ENCODE data around the gene VAMP8. TPM values are rescaled to one million over a fixed set of nuclear protein-coding genes. Genes with fewer than 3 reads are reported as not detected.
"Not testable (repeated sequence)": the region's sequence is repeated elsewhere in the genome, so short reads cannot be mapped to it uniquely, and the experiment has no call there.

VAMP8 gene
- total and polyA plus RNA-seq, 2 donors: 14.8 to 89.9 TPM

DNA sequence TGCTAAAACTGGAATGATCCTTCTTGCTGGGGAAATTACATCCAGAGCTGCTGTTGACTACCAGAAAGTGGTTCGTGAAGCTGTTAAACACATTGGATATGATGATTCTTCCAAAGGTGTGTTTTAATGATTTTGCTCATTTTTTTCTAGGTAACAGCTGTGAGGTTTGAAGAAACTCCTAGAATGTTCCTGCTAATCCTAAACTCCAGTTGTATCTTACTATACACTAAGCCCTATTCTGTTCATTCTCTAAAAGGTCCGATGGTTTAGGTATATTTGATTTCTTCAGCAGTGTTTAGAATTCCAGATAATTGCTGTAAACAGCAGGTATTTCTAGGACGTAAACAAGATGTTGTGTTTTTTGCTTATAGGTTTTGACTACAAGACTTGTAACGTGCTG is 36.1 kb upstream of the VAMP8 start:
- H3K36me3 ChIP-seq (ENCODE audit: insufficient read depth): no peaks in the 10 kb centered on the region
- H3K27ac ChIP-seq (ENCODE audit: low read depth): no peak overlapping the region
- H3K4me1 ChIP-seq (ENCODE audit: insufficient read depth): no peaks in the 10 kb centered on the region
- peak overlapping the region; percentile 70 for H3K4me3 ChIP-seq (ENCODE audit: low read depth, low read length)
- 31% methylated on average over 4 of the region's 4 CpGs for WGBS
- DNase-seq (ENCODE audit: extremely low spot score): no peak

GRCh38 chr2:85541753-85542457 is 35.5 kb upstream of the VAMP8 start:
- DNase-seq (ENCODE audit: extremely low spot score): no peak
- WGBS: 48% methylated on average over 5 of the region's 5 CpGs
- Histone ChIP-seq H3K4me1 (ENCODE audit: insufficient read depth) (no peaks in the 10 kb centered on the region), H3K27ac (ENCODE audit: low read depth) (no peak overlapping the region), H3K36me3 (ENCODE audit: insufficient read depth) (no peaks in the 10 kb centered on the region), H3K4me3 (ENCODE audit: low read depth, low read length) (peak overlapping the region; percentile 70)

GRCh38 chr2:85542777-85543176 is 34.6 kb upstream of the VAMP8 start:
- no peaks in the 10 kb centered on the region for H3K36me3 ChIP-seq (ENCODE audit: insufficient read depth)
- no peak for DNase-seq (ENCODE audit: extremely low spot score)
- WGBS: 82% methylated on average over 4 of the region's 4 CpGs
- H3K4me3 ChIP-seq (ENCODE audit: low read depth, low read length): no peak overlapping the region
- no peak overlapping the region for H3K27ac ChIP-seq (ENCODE audit: low read depth)
- H3K4me1 ChIP-seq (ENCODE audit: insufficient read depth): no peaks in the 10 kb centered on the region

DNA sequence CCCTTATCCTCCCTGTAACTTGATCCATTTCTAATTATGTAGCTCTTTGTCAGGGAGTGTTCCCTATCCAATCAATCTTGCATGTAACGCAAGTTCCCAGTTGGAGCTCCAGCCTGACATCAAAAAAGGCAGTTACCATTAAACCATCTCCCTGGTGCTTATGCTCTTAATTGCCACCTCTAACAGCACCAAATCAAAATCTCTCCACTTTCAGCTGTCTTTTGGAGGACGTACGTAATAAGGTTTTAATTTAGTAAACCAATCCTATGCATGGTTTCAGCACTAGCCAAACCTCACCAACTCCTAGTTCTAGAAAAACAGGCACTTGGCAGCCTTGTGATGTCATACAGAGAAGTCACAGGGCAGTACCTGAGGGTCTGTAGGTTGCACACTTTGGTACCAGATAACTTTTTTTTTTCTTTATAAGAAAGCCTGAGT is 33.1 kb upstream of the VAMP8 start:
- not testable (repeated sequence) for H3K27ac ChIP-seq (ENCODE audit: low read depth); DNase-seq (ENCODE audit: extremely low spot score); H3K4me3 ChIP-seq (ENCODE audit: low read depth, low read length); H3K36me3 ChIP-seq (ENCODE audit: insufficient read depth); H3K4me1 ChIP-seq (ENCODE audit: insufficient read depth)
- 66% methylated on average over 3 of the region's 3 CpGs for WGBS

DNA sequence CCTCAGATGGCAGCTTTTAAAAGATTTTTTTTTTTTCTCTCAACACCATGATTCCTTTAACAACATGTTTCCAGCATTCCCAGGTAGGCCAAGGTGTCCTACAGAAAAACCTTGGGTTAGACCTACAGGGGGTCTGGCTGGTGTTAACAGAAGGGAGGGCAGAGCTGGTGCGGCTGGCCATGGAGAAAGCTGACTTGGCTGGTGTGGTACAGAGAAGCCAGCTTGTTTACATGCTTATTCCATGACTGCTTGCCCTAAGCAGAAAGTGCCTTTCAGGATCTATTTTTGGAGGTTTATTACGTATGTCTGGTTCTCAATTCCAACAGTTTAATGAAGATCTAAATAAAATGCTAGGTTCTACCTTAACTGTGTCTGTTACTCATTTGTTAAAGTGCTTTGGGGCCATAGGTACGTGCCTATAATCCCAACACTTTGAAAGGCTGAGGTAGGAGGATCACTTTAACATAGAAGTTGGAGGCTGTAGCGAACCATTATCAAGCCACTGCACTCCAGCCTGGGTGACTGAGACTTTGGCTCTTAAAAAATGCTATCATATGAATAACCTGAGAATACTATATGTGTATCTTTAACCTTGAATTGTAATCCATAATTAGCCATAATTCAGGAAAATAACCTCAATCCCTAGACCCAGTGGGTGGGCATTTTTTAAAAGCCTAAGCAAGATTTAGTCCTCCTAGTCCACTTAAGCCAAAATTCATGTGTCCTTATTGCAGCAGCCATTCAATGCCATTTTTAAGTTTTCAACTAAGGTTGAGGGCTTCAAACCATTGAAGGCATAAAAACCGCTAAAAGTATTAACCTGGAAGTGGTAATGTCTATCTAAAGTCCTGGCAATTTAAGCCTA is 32.2 kb upstream of the VAMP8 start:
- 66% methylated on average over 5 of the region's 5 CpGs for WGBS
- not testable (repeated sequence) for H3K36me3 ChIP-seq (ENCODE audit: insufficient read depth); DNase-seq (ENCODE audit: extremely low spot score); H3K4me1 ChIP-seq (ENCODE audit: insufficient read depth); H3K4me3 ChIP-seq (ENCODE audit: low read depth, low read length); H3K27ac ChIP-seq (ENCODE audit: low read depth)

GRCh38 chr2:85545780-85546240 is 31.6 kb upstream of the VAMP8 start:
- Histone ChIP-seq H3K27ac (ENCODE audit: low read depth) (no peak overlapping the region), H3K4me1 (ENCODE audit: insufficient read depth) (no peaks in the 10 kb centered on the region), H3K4me3 (ENCODE audit: low read depth, low read length) (no peak overlapping the region), H3K36me3 (ENCODE audit: insufficient read depth) (peaks cover 2% of the 10 kb centered on the region)
- DNase-seq (ENCODE audit: extremely low spot score): no peak
- WGBS: 77% methylated on average over 5 of the region's 5 CpGs

- no peak for DNase-seq (ENCODE audit: extremely low spot score)
- peaks cover 2% of the 10 kb centered on the region for H3K36me3 ChIP-seq (ENCODE audit: insufficient read depth)
- H3K27ac ChIP-seq (ENCODE audit: low read depth): no peak overlapping the region
- WGBS: 83% methylated on average over 1 of the region's 1 CpG
- H3K4me3 ChIP-seq (ENCODE audit: low read depth, low read length): no peak overlapping the region
- no peaks in the 10 kb centered on the region for H3K4me1 ChIP-seq (ENCODE audit: insufficient read depth)
Observed at GRCh38 chr2:85547089-85547858, 30.1 kb upstream of the VAMP8 start.

- peaks cover 2% of the 10 kb centered on the region for H3K36me3 ChIP-seq (ENCODE audit: insufficient read depth)
- 73% methylated on average over 6 of the region's 6 CpGs for WGBS
Observed at GRCh38 chr2:85547859-85548607, 29.4 kb upstream of the VAMP8 start.

GRCh38 chr2:85548608-85548900 is 28.8 kb upstream of the VAMP8 start:
- Histone ChIP-seq H3K4me1 (ENCODE audit: insufficient read depth) (no peaks in the 10 kb centered on the region), H3K27ac (ENCODE audit: low read depth) (no peak overlapping the region), H3K4me3 (ENCODE audit: low read depth, low read length) (no peak overlapping the region), H3K36me3 (ENCODE audit: insufficient read depth) (peaks cover 4% of the 10 kb centered on the region)
- no peak for DNase-seq (ENCODE audit: extremely low spot score)
- 48% methylated on average over 2 of the region's 2 CpGs for WGBS

More at GRCh38 chr2:85547859-85548607, 29.4 kb upstream of the VAMP8 start:
- no peak overlapping the region for H3K27ac ChIP-seq (ENCODE audit: low read depth)
- H3K4me3 ChIP-seq (ENCODE audit: low read depth, low read length): no peak overlapping the region
- DNase-seq (ENCODE audit: extremely low spot score): no peak
- H3K4me1 ChIP-seq (ENCODE audit: insufficient read depth): no peaks in the 10 kb centered on the region

- no peak for DNase-seq (ENCODE audit: extremely low spot score)
- no peaks in the 10 kb centered on the region for H3K4me1 ChIP-seq (ENCODE audit: insufficient read depth)
- H3K4me3 ChIP-seq (ENCODE audit: low read depth, low read length): no peak overlapping the region
- WGBS: 89% methylated on average over 10 of the region's 10 CpGs
- no peak overlapping the region for H3K27ac ChIP-seq (ENCODE audit: low read depth)
- H3K36me3 ChIP-seq (ENCODE audit: insufficient read depth): peaks cover 4% of the 10 kb centered on the region
Observed at GRCh38 chr2:85549095-85549494, 28.3 kb upstream of the VAMP8 start.

GRCh38 chr2:85549826-85550225 is 27.6 kb upstream of the VAMP8 start:
- DNase-seq (ENCODE audit: extremely low spot score): no peak
- 34% methylated on average over 4 of the region's 4 CpGs for WGBS
- Histone ChIP-seq H3K4me1 (ENCODE audit: insufficient read depth) (no peaks in the 10 kb centered on the region), H3K4me3 (ENCODE audit: low read depth, low read length) (no peak overlapping the region), H3K27ac (ENCODE audit: low read depth) (peak overlapping the region; percentile 53), H3K36me3 (ENCODE audit: insufficient read depth) (peaks cover 4% of the 10 kb centered on the region)

DNA sequence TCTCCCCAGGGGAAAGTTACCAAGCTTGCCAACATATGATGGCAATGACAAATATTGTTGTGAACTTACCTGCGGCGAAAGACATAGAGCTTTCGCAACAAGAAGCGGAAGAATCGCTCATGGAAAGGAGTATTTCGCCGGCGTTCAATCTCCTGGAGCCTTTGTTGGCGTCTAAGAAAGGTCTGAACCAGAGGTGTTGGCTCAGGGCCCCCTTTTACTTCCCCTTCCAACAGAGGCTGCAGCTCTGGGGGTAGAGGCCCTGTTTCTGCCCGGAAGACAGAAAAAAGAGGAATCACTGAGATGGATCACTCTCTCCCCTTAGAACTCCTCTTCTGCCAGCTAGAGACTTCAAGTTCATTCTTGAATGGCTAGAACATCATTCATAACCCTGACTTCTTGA is 26.9 kb upstream of the VAMP8 start:
- no peak for DNase-seq (ENCODE audit: extremely low spot score)
- Histone ChIP-seq H3K36me3 (ENCODE audit: insufficient read depth) (peaks cover 4% of the 10 kb centered on the region), H3K4me1 (ENCODE audit: insufficient read depth) (no peaks in the 10 kb centered on the region), H3K4me3 (ENCODE audit: low read depth, low read length) (no peak overlapping the region), H3K27ac (ENCODE audit: low read depth) (peak overlapping the region; percentile 53)
- 84% methylated on average over 10 of the region's 10 CpGs for WGBS
